ENCODE measurements around the gene MAP2K3. TPM values are rescaled to one million over a fixed set of nuclear protein-coding genes. Genes with fewer than 3 reads are reported as not detected.
A peak's percentile ranks its signal among the peaks of the same experiment; 100 is the strongest.

Gene MAP2K3
- total RNA-seq, 1 experiment from 2014 or later: 98.1 TPM

- H3K9me3 ChIP-seq (ENCODE audit: insufficient read depth, low read depth): no peaks in the 10 kb centered on the region
- TF ChIP-seq CTCF (conservative IDR thresholded peaks at IDR 0.05): no peak
- TF ChIP-seq EZH2 (IDR thresholded peaks at IDR 0.05; ENCODE audit: low read depth): no peak
- no TSS peak for BruUV-seq (replicated peaks)
- no peaks in the 10 kb centered on the region for H3K36me3 ChIP-seq (ENCODE audit: low read depth)
- intact Hi-C loops (cut with micrococcal nuclease; ENCODE audit: unreplicated experiment): no loop called here
- CTCF ChIA-PET: interaction anchor here (0.6 kb wide), 1 partner anchor 252 kb away, joined by 3 read pairs; no protein-coding TSS in a partner anchor
- no peaks in the 10 kb centered on the region for H3K79me2 ChIP-seq (ENCODE audit: low read depth)
- no peaks in the 10 kb centered on the region for H3K4me1 ChIP-seq (replicated peaks; ENCODE audit: insufficient read depth)
- H3F3A ChIP-seq (ENCODE audit: insufficient read depth, low read depth): no peaks in the 10 kb centered on the region
- POLR2A ChIA-PET (ENCODE audit: unreplicated experiment): interaction anchor here (0.6 to 0.9 kb wide), 2 partner anchors 92 to 111 kb away, joined by 4 read pairs; no protein-coding TSS in a partner anchor
- H3K27ac ChIP-seq: no peak overlapping the region
- DNase-seq: no peak
- no peaks in the 10 kb centered on the region for H3K9me2 ChIP-seq (ENCODE audit: insufficient read depth)
- no peak overlapping the region for H3K4me3 ChIP-seq
- H2AFZ ChIP-seq: no peak overlapping the region
- H4K20me1 ChIP-seq (ENCODE audit: insufficient read depth): no peaks in the 10 kb centered on the region
- no peaks in the 10 kb centered on the region for H3K27me3 ChIP-seq (ENCODE audit: insufficient read depth, low read depth)
- H3K4me2 ChIP-seq: no peak overlapping the region
Observed at GRCh38 chr17:21240369-21241055, 44.0 kb upstream of the MAP2K3 start.

GRCh38 chr17:21241564-21241963 is 42.9 kb upstream of the MAP2K3 start:
- BruUV-seq (replicated peaks): no TSS peak
- H3K4me1 ChIP-seq (replicated peaks; ENCODE audit: insufficient read depth): no peaks in the 10 kb centered on the region
- ChIA-PET CTCF (no interaction called here), POLR2A (ENCODE audit: unreplicated experiment) (no interaction called here)
- no peaks in the 10 kb centered on the region for H3F3A ChIP-seq (ENCODE audit: insufficient read depth, low read depth)
- no peak overlapping the region for H3K27ac ChIP-seq
- DNase-seq: no peak
- H3K4me3 ChIP-seq: no peak overlapping the region
- H3K4me2 ChIP-seq: no peak overlapping the region
- no peaks in the 10 kb centered on the region for H3K79me2 ChIP-seq (ENCODE audit: low read depth)
- H3K36me3 ChIP-seq (ENCODE audit: low read depth): no peaks in the 10 kb centered on the region
- H3K9me3 ChIP-seq (ENCODE audit: insufficient read depth, low read depth): no peaks in the 10 kb centered on the region
- no peaks in the 10 kb centered on the region for H4K20me1 ChIP-seq (ENCODE audit: insufficient read depth)
- no peaks in the 10 kb centered on the region for H3K9me2 ChIP-seq (ENCODE audit: insufficient read depth)
- TF ChIP-seq EZH2 (IDR thresholded peaks at IDR 0.05; ENCODE audit: low read depth) (no peak), CTCF (conservative IDR thresholded peaks at IDR 0.05) (no peak)
- intact Hi-C loops (cut with micrococcal nuclease; ENCODE audit: unreplicated experiment): no loop called here
- no peak overlapping the region for H2AFZ ChIP-seq
- H3K27me3 ChIP-seq (ENCODE audit: insufficient read depth, low read depth): no peaks in the 10 kb centered on the region

- TF ChIP-seq CTCF (conservative IDR thresholded peaks at IDR 0.05) (no peak), EZH2 (IDR thresholded peaks at IDR 0.05; ENCODE audit: low read depth) (no peak)
- no peaks in the 10 kb centered on the region for H4K20me1 ChIP-seq (ENCODE audit: insufficient read depth)
- H3K27me3 ChIP-seq (ENCODE audit: insufficient read depth, low read depth): no peaks in the 10 kb centered on the region
- no peak overlapping the region for H3K4me3 ChIP-seq
- CTCF ChIA-PET: no interaction called here
- DNase-seq: peak in 1 of 2 experiments; percentile 49
- no peaks in the 10 kb centered on the region for H3K9me2 ChIP-seq (ENCODE audit: insufficient read depth)
- BruUV-seq (replicated peaks): no TSS peak
- POLR2A ChIA-PET (ENCODE audit: unreplicated experiment): no interaction called here
- no peaks in the 10 kb centered on the region for H3K79me2 ChIP-seq (ENCODE audit: low read depth)
- H3F3A ChIP-seq (ENCODE audit: insufficient read depth, low read depth): no peaks in the 10 kb centered on the region
- H3K36me3 ChIP-seq (ENCODE audit: low read depth): no peaks in the 10 kb centered on the region
- H3K4me2 ChIP-seq: no peak overlapping the region
- intact Hi-C loops (cut with micrococcal nuclease; ENCODE audit: unreplicated experiment): no loop called here
- H3K9me3 ChIP-seq (ENCODE audit: insufficient read depth, low read depth): no peaks in the 10 kb centered on the region
- no peak overlapping the region for H3K27ac ChIP-seq
- H3K4me1 ChIP-seq (replicated peaks; ENCODE audit: insufficient read depth): no peaks in the 10 kb centered on the region
- no peak overlapping the region for H2AFZ ChIP-seq
Observed at GRCh38 chr17:21242026-21242697, 42.3 kb upstream of the MAP2K3 start.

Data from PC-9 (cell line).